Lower lobe of right lung (tissue), 2 donors: ENCODE measurements around the gene SEMA7A. TPM values are rescaled to one million over a fixed set of nuclear protein-coding genes. Genes with fewer than 3 reads are reported as not detected.

ENCODE experiments used
- ATAC-seq, 2 donors: fragments of 200-7000 bp; cut with Tn5 transposase; one replicate each; pipeline ENCODE4 v1.9.1; 2020 to 2022; ENCODE audit warnings: mild to moderate bottlenecking in 2 of 2, moderate library complexity in 2 of 2
- DNase-seq: peaks from one replicate; pipeline ENCODE4 v3.0.0-alpha.2; 2020
- H3K27ac ChIP-seq: fragments of 200-600 bp; one replicate; pipeline ENCODE4 v1.8.0; 2022
- H3K27me3 ChIP-seq: fragments of 200-600 bp; one replicate; pipeline ENCODE4 v1.8.0; 2022; ENCODE audit warnings: low read depth
- H3K36me3 ChIP-seq: fragments of 200-600 bp; one replicate; pipeline ENCODE4 v1.8.0; 2022; ENCODE audit warnings: mild to moderate bottlenecking
- H3K4me1 ChIP-seq: fragments of 200-600 bp; one replicate; pipeline ENCODE4 v1.8.0; 2022
- H3K4me3 ChIP-seq: fragments of 200-600 bp; one replicate; pipeline ENCODE4 v1.8.0; 2022; ENCODE audit warnings: mild to moderate bottlenecking
- H3K9me3 ChIP-seq: fragments of 200-600 bp; one replicate; pipeline ENCODE4 v1.8.0; 2022
- intact Hi-C: fragments of 100-400 bp; cut with DNase I; formaldehyde crosslinking; loops from one replicate; pipeline ENCODE4 v1.11.0; 2022
- total RNA-seq: library from RNA; stranded (reverse); fragmentation: NEBNext Ultra II Directional; extraction: Animal tissue kit (Norgen Biotek cat#: 25700); gene quantifications from one replicate; pipeline ENCODE4 v1.2.1, GENCODE V29; 2021
- TF ChIP-seq, protein P1 (sequence below): fragments of 200-600 bp; IDR thresholded peaks from one replicate; pipeline ENCODE4 v1.8.0; 2022; ENCODE audit warnings: antibody characterized with exemption, mild to moderate bottlenecking
- donor health status: DM: no; HTN: yes; CAD: no; lungs with severe emphysema.

Gene SEMA7A
- total RNA-seq, 1 donor from 2014 or later = 4.6 TPM

DNA sequence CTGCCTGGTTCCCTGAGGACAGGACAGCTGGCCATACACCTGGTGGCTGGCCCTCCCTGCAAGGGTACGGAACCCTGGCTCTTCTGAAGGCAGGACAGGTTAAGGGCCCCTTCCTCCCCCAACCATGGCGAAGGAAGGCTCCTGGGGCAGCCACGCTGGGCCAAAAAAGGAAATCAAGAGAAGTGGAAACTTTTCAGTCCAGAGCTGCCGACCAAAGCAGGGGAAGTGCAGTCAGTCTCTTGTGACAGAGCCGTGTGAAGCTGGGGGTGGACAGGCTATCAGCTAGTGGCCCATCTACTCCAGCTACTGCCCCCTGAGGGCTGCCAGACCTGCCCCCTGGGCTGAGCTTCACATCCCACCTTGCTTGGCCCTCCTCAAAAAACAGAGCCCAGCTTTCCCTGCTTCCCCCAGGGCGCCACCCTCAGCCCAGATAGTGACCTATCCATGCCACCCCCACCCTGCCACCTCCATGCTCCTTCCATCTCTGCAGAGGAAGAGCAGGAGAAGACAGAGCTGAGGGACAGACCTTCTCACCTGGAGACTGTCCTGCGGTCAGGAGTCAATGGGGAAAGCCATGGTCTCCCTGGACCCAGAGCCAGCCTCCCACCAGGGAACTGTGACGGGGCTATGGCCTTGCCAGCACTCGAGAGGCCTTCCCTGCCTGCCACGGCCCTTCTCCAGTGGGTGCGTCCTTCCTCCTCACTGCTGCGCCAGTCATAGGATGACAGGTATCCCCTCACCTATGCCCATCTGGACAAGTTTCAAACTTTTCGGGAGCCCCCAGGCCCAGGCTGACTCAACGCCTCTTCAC lies 4.6 kb downstream of the SEMA7A start:
- H3K36me3 ChIP-seq = no peaks in the 10 kb centered on the region
- intact Hi-C loops = no loop called here
- DNase-seq (no peak), ATAC-seq (no peak)
- H3K27me3 ChIP-seq = peaks cover 12% of the 10 kb centered on the region
- no peak overlapping the region for H3K4me3 ChIP-seq
- peaks cover 23% of the 10 kb centered on the region for H3K4me1 ChIP-seq
- no peak overlapping the region for H3K27ac ChIP-seq
- TF ChIP-seq, protein P1, sequence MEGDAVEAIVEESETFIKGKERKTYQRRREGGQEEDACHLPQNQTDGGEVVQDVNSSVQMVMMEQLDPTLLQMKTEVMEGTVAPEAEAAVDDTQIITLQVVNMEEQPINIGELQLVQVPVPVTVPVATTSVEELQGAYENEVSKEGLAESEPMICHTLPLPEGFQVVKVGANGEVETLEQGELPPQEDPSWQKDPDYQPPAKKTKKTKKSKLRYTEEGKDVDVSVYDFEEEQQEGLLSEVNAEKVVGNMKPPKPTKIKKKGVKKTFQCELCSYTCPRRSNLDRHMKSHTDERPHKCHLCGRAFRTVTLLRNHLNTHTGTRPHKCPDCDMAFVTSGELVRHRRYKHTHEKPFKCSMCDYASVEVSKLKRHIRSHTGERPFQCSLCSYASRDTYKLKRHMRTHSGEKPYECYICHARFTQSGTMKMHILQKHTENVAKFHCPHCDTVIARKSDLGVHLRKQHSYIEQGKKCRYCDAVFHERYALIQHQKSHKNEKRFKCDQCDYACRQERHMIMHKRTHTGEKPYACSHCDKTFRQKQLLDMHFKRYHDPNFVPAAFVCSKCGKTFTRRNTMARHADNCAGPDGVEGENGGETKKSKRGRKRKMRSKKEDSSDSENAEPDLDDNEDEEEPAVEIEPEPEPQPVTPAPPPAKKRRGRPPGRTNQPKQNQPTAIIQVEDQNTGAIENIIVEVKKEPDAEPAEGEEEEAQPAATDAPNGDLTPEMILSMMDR = no peak
- H3K9me3 ChIP-seq = no peaks in the 10 kb centered on the region

DNA sequence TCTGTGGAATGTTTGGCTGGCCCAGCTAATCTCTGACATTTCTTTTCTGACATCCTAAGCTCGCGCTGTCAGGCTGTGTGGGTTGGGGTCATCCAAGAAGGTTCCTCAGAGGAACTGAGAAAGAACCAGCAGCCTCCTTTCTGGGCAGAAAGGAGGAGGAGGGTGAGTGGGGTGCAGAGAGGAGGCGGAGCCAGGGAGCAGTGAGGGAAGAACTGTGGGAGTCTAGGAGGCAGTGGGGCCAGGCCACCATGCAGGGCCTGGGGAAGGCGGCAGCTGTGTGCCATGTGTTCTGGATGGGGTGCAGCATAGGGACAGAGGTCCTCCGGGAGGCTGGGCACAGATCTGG lies 5.3 kb downstream of the SEMA7A start:
- H3K36me3 ChIP-seq = no peaks in the 10 kb centered on the region
- peaks cover 20% of the 10 kb centered on the region for H3K4me1 ChIP-seq
- peaks cover 12% of the 10 kb centered on the region for H3K27me3 ChIP-seq
- H3K4me3 ChIP-seq = no peak overlapping the region
- peak; percentile 3 to 16 for ATAC-seq
- no peaks in the 10 kb centered on the region for H3K9me3 ChIP-seq
- TF ChIP-seq, protein P1 = no peak
- intact Hi-C loops = no loop called here
- no peak overlapping the region for H3K27ac ChIP-seq
- DNase-seq = no peak

DNA sequence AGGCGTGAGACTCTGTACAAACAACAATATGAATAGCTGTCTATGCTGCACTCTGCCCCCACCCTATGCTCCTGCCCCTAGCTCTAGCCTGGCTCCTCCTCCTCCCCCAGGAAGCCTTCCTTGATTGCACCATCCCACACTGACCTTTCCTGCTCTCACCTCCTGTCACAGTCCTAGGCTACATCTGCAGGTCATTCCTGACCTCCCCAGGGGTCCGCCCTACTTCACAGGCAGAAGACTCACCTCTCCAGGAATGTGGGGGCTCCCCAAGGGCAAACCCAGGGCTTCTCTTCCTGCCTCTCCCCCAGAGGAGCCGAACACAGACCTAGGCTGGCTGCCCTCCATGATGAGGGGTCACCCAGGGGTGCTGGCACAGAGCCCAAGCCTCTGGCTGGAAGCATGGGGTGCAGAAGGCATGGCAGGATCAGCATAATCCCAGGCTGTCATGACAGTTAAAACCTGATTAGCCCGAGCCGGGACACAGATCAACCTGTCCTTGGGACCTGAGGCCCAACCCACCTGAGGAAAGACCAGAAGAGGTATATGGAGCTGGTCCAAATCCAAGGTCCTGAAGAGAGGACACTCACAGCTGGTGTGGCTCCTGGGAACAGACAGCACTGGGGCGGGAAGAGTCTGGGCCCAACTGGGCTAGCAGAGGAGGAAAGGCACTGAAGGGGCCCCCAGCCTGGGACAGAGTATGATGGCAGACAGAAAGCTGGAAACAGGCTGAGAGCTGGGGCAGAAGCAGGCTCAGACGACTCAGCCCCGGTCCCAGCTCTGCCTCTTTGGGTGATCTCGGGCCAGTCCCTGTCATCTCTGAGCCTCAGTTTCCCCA lies 5.9 kb downstream of the SEMA7A start:
- Histone ChIP-seq H3K4me1 (peaks cover 18% of the 10 kb centered on the region), H3K4me3 (no peak overlapping the region), H3K27me3 (peaks cover 8% of the 10 kb centered on the region), H3K27ac (no peak overlapping the region), H3K9me3 (no peaks in the 10 kb centered on the region), H3K36me3 (no peaks in the 10 kb centered on the region)
- intact Hi-C loops = no loop called here
- TF ChIP-seq, protein P1 = no peak
- DNase-seq = no peak
- no peak for ATAC-seq

DNA sequence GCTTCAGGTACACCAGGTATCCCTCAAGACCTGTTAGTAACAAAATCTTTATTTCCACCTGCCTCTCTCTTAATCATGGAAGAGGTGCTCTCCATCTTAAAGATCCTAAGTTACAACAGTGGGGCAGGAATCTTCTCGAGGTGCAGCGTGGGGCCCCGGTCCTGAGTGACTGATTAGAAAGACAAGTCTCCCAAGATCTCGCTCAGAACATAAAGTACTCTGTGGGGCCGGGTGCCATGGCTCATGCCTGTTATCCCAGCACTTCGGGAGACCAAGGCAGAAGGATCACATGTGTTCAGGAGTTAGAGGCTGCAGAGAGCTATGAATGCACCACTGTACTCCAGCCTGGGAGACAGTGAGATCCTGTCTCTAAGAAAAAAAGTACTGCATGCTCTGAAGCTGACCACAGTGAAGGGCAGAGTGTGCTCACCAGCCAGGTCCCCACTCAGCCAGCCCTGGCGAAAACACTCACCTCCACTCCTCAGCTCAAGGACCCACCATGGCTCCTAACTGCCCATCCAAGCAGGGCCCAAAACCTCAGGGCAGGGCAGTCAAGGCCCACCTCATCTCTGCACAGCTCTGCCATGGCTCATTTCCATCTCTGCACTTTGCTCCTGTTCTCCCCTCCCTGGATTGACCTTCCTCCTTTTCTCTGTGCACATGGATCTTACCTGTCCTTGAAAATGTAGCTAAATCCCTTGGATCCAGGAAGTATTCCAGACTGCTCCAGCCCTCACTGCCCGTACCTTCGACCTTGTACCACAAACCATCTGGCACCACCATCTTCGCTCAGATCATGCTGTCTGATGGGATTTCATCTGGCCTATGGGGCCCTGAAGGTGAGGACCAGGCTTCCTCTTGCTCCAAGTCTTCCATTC lies 7.1 kb downstream of the SEMA7A start:
- no peak overlapping the region for H3K4me3 ChIP-seq
- DNase-seq (no peak), ATAC-seq (no peak)
- H3K9me3 ChIP-seq = no peaks in the 10 kb centered on the region
- H3K4me1 ChIP-seq = peaks cover 19% of the 10 kb centered on the region
- no peaks in the 10 kb centered on the region for H3K36me3 ChIP-seq
- TF ChIP-seq, protein P1 = no peak
- H3K27me3 ChIP-seq = no peaks in the 10 kb centered on the region
- H3K27ac ChIP-seq = no peak overlapping the region
- intact Hi-C loops = no loop called here

DNA sequence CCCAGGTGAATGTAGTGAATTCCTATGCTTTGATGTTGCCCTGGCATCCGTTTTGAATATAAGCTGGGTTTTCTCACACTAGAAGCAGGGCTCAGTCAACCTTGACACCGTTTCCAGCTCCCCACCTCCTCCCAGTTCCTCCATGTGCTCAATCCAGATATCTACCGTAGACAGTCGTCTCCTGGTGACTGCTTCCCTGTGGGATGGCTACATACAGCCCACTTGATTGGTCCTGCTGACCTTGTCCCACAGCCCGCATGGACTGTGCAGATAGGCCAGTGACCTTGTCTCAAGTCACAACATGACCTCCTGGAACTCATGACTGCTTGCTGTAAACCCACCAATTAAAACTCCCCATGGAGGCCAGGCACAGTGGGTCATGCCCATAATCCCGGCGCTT lies 8.1 kb downstream of the SEMA7A start:
- Histone ChIP-seq H3K36me3 (no peaks in the 10 kb centered on the region), H3K27me3 (no peaks in the 10 kb centered on the region), H3K4me1 (peaks cover 22% of the 10 kb centered on the region), H3K27ac (no peak overlapping the region), H3K9me3 (no peaks in the 10 kb centered on the region), H3K4me3 (no peak overlapping the region)
- no peak for DNase-seq
- intact Hi-C loops = no loop called here
- ATAC-seq = no peak
- TF ChIP-seq, protein P1 = no peak
